HEK293 (cell line): ENCODE data around the gene PCDHGB2.

ENCODE experiments used
- GFI1B ChIP-seq: fragments of 450-650 bp; formaldehyde crosslinking; IDR thresholded peaks from 2 replicates; pipeline ENCODE4 v1.5.1; 2016; ENCODE audit warnings: missing biosample characterization, missing genetic modification characterization
- GLIS2 ChIP-seq: fragments of 450-650 bp; formaldehyde crosslinking; IDR thresholded peaks from 2 replicates; pipeline ENCODE4 v1.5.1; 2016; ENCODE audit warnings: missing biosample characterization, missing genetic modification characterization
- KLF7 ChIP-seq: fragments of 450-650 bp; formaldehyde crosslinking; IDR thresholded peaks from 2 replicates; pipeline ENCODE4 v1.5.1; 2016; ENCODE audit warnings: missing biosample characterization, missing genetic modification characterization, borderline replicate concordance
- OSR2 ChIP-seq: fragments of 450-650 bp; formaldehyde crosslinking; IDR thresholded peaks from 2 replicates; pipeline ENCODE4 v1.5.1; 2016; ENCODE audit warnings: missing biosample characterization, missing genetic modification characterization
- REST ChIP-seq: fragments of 450-650 bp; formaldehyde crosslinking; IDR thresholded peaks from 2 replicates; pipeline ENCODE4 v1.5.1; 2016; ENCODE audit warnings: missing biosample characterization, missing genetic modification characterization
- SETDB1 ChIP-seq: IDR thresholded peaks from one replicate; pipeline ENCODE4 v1.6.1; 2017; ENCODE audit warnings: mild to moderate bottlenecking, low read length, moderate library complexity, mixed read lengths; ENCODE audit not compliant: insufficient read length
- SP2 ChIP-seq: fragments of 450-650 bp; formaldehyde crosslinking; IDR thresholded peaks from 2 replicates; pipeline ENCODE4 v1.5.1; 2016; ENCODE audit warnings: missing biosample characterization, missing genetic modification characterization
- WT1 ChIP-seq: fragments of 450-650 bp; formaldehyde crosslinking; IDR thresholded peaks from 2 replicates; pipeline ENCODE4 v1.5.1; 2016; ENCODE audit warnings: missing biosample characterization, missing genetic modification characterization
- ZBTB10 ChIP-seq: fragments of 450-650 bp; formaldehyde crosslinking; IDR thresholded peaks from 2 replicates; pipeline ENCODE4 v1.5.1; 2016; ENCODE audit warnings: missing biosample characterization, missing genetic modification characterization
- ZFP37 ChIP-seq: fragments of 450-650 bp; formaldehyde crosslinking; IDR thresholded peaks from 2 replicates; pipeline ENCODE4 v1.5.1; 2016; ENCODE audit warnings: missing biosample characterization, missing genetic modification characterization
- ZNF148 ChIP-seq: fragments of 450-650 bp; formaldehyde crosslinking; IDR thresholded peaks from 2 replicates; pipeline ENCODE4 v1.5.0; 2017; ENCODE audit warnings: missing biosample characterization, missing genetic modification characterization, borderline replicate concordance
- ZNF157 ChIP-seq: fragments of 450-650 bp; formaldehyde crosslinking; IDR thresholded peaks from 2 replicates; pipeline ENCODE4 v1.5.1; 2016; ENCODE audit warnings: missing biosample characterization, missing genetic modification characterization
- ZNF16 ChIP-seq: fragments of 450-650 bp; formaldehyde crosslinking; IDR thresholded peaks from 2 replicates; pipeline ENCODE4 v1.5.1; 2016; ENCODE audit warnings: low read depth, missing biosample characterization, missing genetic modification characterization
- ZNF2 ChIP-seq: fragments of 450-650 bp; formaldehyde crosslinking; IDR thresholded peaks from 2 replicates; pipeline ENCODE4 v1.5.1; 2016; ENCODE audit warnings: missing biosample characterization, missing genetic modification characterization
- ZNF202 ChIP-seq: fragments of 450-650 bp; formaldehyde crosslinking; IDR thresholded peaks from 2 replicates; pipeline ENCODE4 v1.5.1; 2016; ENCODE audit warnings: missing biosample characterization, missing genetic modification characterization, borderline replicate concordance
- ZNF239 ChIP-seq: fragments of 450-650 bp; formaldehyde crosslinking; IDR thresholded peaks from 2 replicates; pipeline ENCODE4 v1.5.1; 2016; ENCODE audit warnings: missing biosample characterization, missing genetic modification characterization
- ZNF341 ChIP-seq: fragments of 450-650 bp; formaldehyde crosslinking; IDR thresholded peaks from 2 replicates; pipeline ENCODE4; 2016; ENCODE audit warnings: low read depth, missing biosample characterization, missing genetic modification characterization
- ZNF394 ChIP-seq: fragments of 450-650 bp; formaldehyde crosslinking; IDR thresholded peaks from 2 replicates; pipeline ENCODE4 v1.5.1; 2016; ENCODE audit warnings: missing biosample characterization, missing genetic modification characterization, mild to moderate bottlenecking, moderate library complexity, borderline replicate concordance
- ZNF423 ChIP-seq: fragments of 450-650 bp; formaldehyde crosslinking; IDR thresholded peaks from 2 replicates; pipeline ENCODE4 v1.5.1; 2016; ENCODE audit warnings: missing biosample characterization, missing genetic modification characterization
- ZNF585B ChIP-seq: fragments of 450-650 bp; formaldehyde crosslinking; IDR thresholded peaks from 2 replicates; pipeline ENCODE4 v1.5.1; 2016; ENCODE audit warnings: missing biosample characterization, missing genetic modification characterization
- ZNF701 ChIP-seq: fragments of 450-650 bp; formaldehyde crosslinking; IDR thresholded peaks from 2 replicates; pipeline ENCODE4 v1.5.1; 2016; ENCODE audit warnings: missing biosample characterization, missing genetic modification characterization
- ZNF747 ChIP-seq: fragments of 450-650 bp; formaldehyde crosslinking; IDR thresholded peaks from 2 replicates; pipeline ENCODE4 v1.5.1; 2016; ENCODE audit warnings: missing biosample characterization, missing genetic modification characterization
- ZSCAN18 ChIP-seq: fragments of 450-650 bp; formaldehyde crosslinking; IDR thresholded peaks from 2 replicates; pipeline ENCODE4 v1.5.1; 2016; ENCODE audit warnings: missing biosample characterization, missing genetic modification characterization
- ZSCAN4 ChIP-seq: fragments of 450-650 bp; formaldehyde crosslinking; IDR thresholded peaks from 2 replicates; pipeline ENCODE4 v1.5.1; 2017; ENCODE audit warnings: missing biosample characterization, missing genetic modification characterization

Gene PCDHGB2

GRCh38 chr5:141320225-141321169 is 39.3 kb upstream of the PCDHGB2 start, which contains the start of gene TAF7 (continued):
- no peak for TF ChIP-seq ZNF585B (tag by site-specific recombination)
- no peak for TF ChIP-seq GFI1B
- TF ChIP-seq ZNF394 (tag by site-specific recombination), result 0 out of 2 replicates have a peak, but pooled peaks have one; percentile 25
- no peak for TF ChIP-seq ZNF16 (tag by site-specific recombination)
- no peak for TF ChIP-seq ZBTB10 (tag by site-specific recombination)
- peak; percentile 89 for TF ChIP-seq ZFP37 (tag by site-specific recombination)
- TF ChIP-seq ZSCAN18 (tag by site-specific recombination), result no peak
- TF ChIP-seq ZNF148 (tag by site-specific recombination), result no peak
- peak; percentile 80; the same call in 1 of the 2 replicates for TF ChIP-seq ZNF2
- peak; percentile 94 for TF ChIP-seq SETDB1
- TF ChIP-seq KLF7 (tag by site-specific recombination), result no peak
- TF ChIP-seq ZNF747 (tag by site-specific recombination), result no peak
- TF ChIP-seq ZNF701 (tag by site-specific recombination), result no peak
- no peak for TF ChIP-seq ZSCAN4 (tag by site-specific recombination)
- peak; percentile 90 for TF ChIP-seq ZNF341 (tag by site-specific recombination)
- TF ChIP-seq REST (tag by site-specific recombination), result no peak
- no peak for TF ChIP-seq GLIS2 (tag by site-specific recombination)
- 0 out of 2 replicates have a peak, but pooled peaks have one; percentile 9 for TF ChIP-seq WT1
- TF ChIP-seq ZNF239 (tag by site-specific recombination), result no peak
- no peak for TF ChIP-seq ZNF423 (tag by site-specific recombination)
- no peak for TF ChIP-seq ZNF157 (tag by site-specific recombination)
- TF ChIP-seq SP2, result peak; percentile 86
- TF ChIP-seq ZNF202 (tag by site-specific recombination), result no peak
- TF ChIP-seq OSR2 (tag by site-specific recombination), result no peak
